IgD-negative memory B cell (primary cell): ENCODE data around the gene ZSCAN20. TPM values are rescaled to one million over a fixed set of nuclear protein-coding genes. Genes with fewer than 3 reads are reported as not detected.

Experiments used
- H3K27ac Mint-ChIP-seq, 3 donors: one replicate each; pipeline ENCODE4 v1.8.0; 2020 to 2022; ENCODE audit warnings: mild to moderate bottlenecking in 3 of 3, mixed read lengths in 3 of 3, moderate library complexity in 1 of 3
- H3K27me3 Mint-ChIP-seq: one replicate; pipeline ENCODE4 v1.8.0; 2021; ENCODE audit warnings: mixed read lengths
- H3K36me3 Mint-ChIP-seq: one replicate; pipeline ENCODE4 v1.8.0; 2020; ENCODE audit warnings: mild to moderate bottlenecking, mixed read lengths
- H3K4me1 Mint-ChIP-seq, 3 donors: one replicate each; pipeline ENCODE4 v1.8.0; 2020 to 2022; ENCODE audit warnings: mixed read lengths in 3 of 3, mild to moderate bottlenecking in 1 of 3
- H3K4me3 Mint-ChIP-seq, 4 donors: one replicate each; pipeline ENCODE4 v1.8.0; 2020 to 2022; ENCODE audit warnings: mild to moderate bottlenecking in 4 of 4, mixed read lengths in 4 of 4, moderate library complexity in 3 of 4
- H3K9me3 Mint-ChIP-seq, 3 donors: one replicate each; pipeline ENCODE4 v1.8.0; 2020 to 2021; ENCODE audit warnings: mixed read lengths in 3 of 3, mild to moderate bottlenecking in 1 of 3
- polyA plus RNA-seq: library from polyadenylated mRNA; unstranded; fragments of 300-500 nt; fragmentation: Illumina TruSeq; gene quantifications from one replicate; pipeline ENCODE4 v1.2.3, GENCODE V29; 2021

Gene ZSCAN20
- 0.45 TPM for polyA plus RNA-seq

DNA sequence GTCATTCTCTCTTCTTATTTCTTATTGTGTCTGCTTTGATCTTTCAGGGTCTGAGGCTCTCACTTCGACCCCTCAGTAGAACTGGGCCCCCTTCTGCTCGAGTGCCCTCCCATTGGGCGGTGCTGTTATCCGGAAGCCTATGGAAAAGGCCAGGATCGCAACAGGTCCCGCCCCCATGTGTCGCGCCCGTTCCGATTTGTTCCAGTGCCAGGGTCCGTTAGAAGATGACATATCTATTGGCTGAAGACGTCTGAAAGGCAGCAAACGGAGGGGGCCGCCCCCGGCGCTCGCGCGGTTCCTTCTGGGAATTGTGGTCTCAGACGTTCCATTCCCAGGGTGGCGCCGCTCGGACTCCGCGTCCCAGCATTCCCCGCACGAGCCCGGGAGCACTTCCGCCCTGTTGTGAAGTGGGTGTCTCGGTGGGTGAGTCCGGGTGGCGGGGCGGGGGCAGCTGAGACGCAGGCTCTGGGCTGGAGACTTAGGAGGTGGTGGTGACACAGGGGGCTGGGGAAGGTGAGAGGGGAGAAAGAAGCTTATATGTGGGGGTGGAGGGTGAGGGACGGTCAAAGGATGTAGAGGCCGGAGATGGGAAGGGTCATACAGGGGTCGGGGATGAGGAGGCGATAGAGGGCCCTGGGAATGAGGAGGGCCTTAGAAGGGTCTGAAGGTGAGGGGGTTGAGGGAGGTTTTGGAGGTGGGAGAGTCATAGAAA is at the start of gene ZSCAN20:
Gene ZSCAN20 (plus strand): TSS at position 377 of the 712 bp plus-strand sequence. CDS start 6,644 bp downstream, outside the sequence.
- Mint-ChIP-seq H3K27ac (peak within 1 kb of the TSS; percentile 3 to 73 (median 7)), H3K4me3 (peak within 1 kb of the TSS; percentile 23 to 98 (median 92)), H3K36me3 (no peaks in the 10 kb centered on the region), H3K27me3 (no peaks in the 10 kb centered on the region), H3K4me1 (peaks cover 13 to 16% (median 14%) of the 10 kb centered on the region in 3 donors), H3K9me3 (no peaks in the 10 kb centered on the region)

DNA sequence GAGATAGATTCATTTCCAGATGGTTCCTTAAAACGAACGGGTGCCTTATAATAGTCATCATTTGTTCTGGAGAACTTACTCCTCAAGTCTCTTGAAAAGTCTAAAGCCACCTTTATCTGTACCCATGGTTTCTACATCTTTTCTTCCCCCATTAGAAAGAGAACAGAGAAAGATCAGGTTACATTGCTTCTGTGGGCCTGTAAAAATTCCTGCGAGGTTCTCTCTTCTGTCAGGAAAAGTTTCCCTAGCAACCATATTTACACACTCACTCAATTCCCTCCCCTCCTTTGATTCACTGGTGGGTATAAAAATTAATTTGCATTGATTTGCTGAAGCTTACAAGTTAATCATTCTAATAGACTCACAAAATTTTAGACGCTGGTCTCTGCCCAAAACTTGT is 48.2 kb upstream of the ZSCAN20 start:
- Mint-ChIP-seq H3K27ac (no peak overlapping the region), H3K9me3 (peaks cover 0 to 1% (median 0%) of the 10 kb centered on the region in 3 donors), H3K4me1 (no peaks in the 10 kb centered on the region), H3K36me3 (peaks cover 1% of the 10 kb centered on the region), H3K4me3 (no peak overlapping the region), H3K27me3 (peaks cover 13% of the 10 kb centered on the region)

DNA sequence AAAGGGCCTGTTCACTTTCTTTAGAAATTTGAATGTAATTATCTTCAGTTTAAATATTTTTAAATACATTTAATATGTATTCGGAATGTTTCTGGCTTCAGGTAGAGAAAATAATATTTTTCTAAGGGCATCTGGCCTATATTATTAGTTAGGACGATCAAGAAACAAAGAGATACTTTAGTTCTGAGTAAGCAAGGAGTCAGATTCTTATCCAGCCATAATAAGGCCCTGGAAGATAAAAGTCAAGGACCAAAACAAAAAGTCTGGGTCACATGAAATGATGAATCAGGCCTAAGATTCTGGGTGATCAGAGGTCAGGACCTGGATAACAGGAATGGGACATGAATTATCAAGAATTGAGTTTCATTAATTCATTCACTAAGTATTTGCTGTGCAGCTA is 47.8 kb upstream of the ZSCAN20 start:
- no peak overlapping the region for H3K27ac Mint-ChIP-seq
- H3K36me3 Mint-ChIP-seq: peaks cover 1% of the 10 kb centered on the region
- peaks cover 0 to 1% (median 0%) of the 10 kb centered on the region in 3 donors for H3K9me3 Mint-ChIP-seq
- H3K4me1 Mint-ChIP-seq: no peaks in the 10 kb centered on the region
- H3K4me3 Mint-ChIP-seq: no peak overlapping the region
- peaks cover 13% of the 10 kb centered on the region for H3K27me3 Mint-ChIP-seq

DNA sequence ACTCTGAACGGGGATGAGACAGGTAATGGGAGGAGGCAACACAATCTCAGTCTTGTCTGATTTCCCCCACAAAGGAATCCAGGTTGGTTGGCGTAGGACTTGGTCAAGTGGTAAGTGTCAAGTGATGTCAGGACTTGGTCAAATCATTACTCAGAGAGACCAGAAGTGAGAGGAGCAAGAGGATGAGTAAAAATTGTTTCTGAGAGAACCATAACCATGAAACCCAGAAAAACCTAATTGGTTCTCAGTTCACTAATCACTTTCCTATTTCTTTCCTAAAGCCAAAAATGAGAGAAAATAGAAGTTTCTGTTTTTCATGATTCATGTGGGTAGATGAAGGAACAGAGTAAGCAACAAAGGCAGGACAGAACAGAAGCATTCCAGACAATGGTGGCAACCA is 46.5 kb upstream of the ZSCAN20 start:
- Mint-ChIP-seq H3K4me3 (no peak overlapping the region), H3K9me3 (peaks cover 0 to 1% (median 0%) of the 10 kb centered on the region in 3 donors), H3K4me1 (no peaks in the 10 kb centered on the region), H3K27me3 (peaks cover 15% of the 10 kb centered on the region), H3K27ac (no peak overlapping the region), H3K36me3 (peaks cover 1% of the 10 kb centered on the region)

DNA sequence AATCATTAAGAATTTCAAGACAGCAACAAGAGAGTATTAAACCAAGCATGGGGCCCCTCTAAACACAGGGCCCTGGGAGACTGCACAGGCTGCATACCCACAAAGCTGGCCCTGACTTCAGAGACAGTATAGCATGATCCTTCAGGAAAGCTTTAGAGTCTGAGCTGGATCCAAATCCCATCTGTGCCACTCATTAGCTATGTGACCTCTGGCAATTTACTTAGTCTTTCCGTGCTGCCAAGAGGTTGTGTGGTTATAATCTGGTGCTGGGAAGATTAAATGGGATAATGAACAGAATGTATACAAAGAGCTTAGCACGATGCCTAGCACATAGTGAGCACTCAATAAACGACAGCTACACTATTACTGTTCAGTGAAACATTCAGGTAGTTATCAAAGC is 45.5 kb upstream of the ZSCAN20 start:
- Mint-ChIP-seq H3K4me3 (no peak overlapping the region), H3K27ac (no peak overlapping the region), H3K36me3 (peaks cover 1% of the 10 kb centered on the region), H3K9me3 (no peaks in the 10 kb centered on the region), H3K27me3 (peaks cover 17% of the 10 kb centered on the region), H3K4me1 (peaks cover 0 to 2% (median 0%) of the 10 kb centered on the region in 3 donors)

DNA sequence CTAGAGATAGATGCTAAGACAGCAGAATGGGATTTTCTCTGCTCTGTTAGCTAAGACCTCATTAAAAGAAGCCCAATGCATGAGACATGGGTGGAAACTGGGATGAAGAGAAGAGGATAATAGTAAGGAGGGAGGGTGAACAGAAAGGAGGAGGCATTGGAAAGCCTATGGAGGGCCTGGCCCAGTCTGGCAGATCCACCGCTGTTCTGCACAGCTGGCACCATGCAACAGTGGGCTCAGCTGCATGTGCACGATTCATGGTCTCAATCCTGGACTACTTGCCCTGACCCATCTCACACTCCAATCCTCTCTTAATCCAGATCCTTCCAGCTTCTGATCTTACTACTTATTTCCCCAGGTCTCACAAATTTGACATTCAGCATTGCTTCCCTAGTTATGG is 43.8 kb upstream of the ZSCAN20 start:
- Mint-ChIP-seq H3K4me1 (peaks cover 0 to 2% (median 0%) of the 10 kb centered on the region in 3 donors), H3K4me3 (no peak overlapping the region), H3K27me3 (peaks cover 12% of the 10 kb centered on the region), H3K9me3 (no peaks in the 10 kb centered on the region), H3K36me3 (no peaks in the 10 kb centered on the region), H3K27ac (no peak overlapping the region)

DNA sequence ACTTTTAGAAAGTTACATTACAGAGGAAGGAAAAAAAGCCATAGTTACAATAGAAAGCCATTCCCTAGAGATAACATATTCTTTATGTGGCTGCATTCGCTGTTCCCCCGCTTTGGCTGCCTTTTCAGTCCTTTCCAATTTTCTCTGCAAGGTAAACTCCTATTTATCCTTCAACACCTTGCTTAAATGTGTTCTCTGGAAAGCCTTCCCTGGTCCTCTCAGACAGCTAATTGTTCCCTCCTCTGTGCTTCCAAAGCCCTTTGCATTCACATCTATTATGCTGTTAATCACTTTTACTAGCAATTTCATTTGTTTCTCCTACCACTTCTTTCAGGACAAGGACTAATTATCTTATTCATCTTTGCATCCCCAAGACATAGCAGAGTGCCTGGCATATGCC is 43.1 kb upstream of the ZSCAN20 start:
- peaks cover 0 to 2% (median 0%) of the 10 kb centered on the region in 3 donors for H3K4me1 Mint-ChIP-seq
- no peaks in the 10 kb centered on the region for H3K36me3 Mint-ChIP-seq
- peaks cover 11% of the 10 kb centered on the region for H3K27me3 Mint-ChIP-seq
- H3K27ac Mint-ChIP-seq: no peak overlapping the region
- no peak overlapping the region for H3K4me3 Mint-ChIP-seq
- H3K9me3 Mint-ChIP-seq: no peaks in the 10 kb centered on the region

DNA sequence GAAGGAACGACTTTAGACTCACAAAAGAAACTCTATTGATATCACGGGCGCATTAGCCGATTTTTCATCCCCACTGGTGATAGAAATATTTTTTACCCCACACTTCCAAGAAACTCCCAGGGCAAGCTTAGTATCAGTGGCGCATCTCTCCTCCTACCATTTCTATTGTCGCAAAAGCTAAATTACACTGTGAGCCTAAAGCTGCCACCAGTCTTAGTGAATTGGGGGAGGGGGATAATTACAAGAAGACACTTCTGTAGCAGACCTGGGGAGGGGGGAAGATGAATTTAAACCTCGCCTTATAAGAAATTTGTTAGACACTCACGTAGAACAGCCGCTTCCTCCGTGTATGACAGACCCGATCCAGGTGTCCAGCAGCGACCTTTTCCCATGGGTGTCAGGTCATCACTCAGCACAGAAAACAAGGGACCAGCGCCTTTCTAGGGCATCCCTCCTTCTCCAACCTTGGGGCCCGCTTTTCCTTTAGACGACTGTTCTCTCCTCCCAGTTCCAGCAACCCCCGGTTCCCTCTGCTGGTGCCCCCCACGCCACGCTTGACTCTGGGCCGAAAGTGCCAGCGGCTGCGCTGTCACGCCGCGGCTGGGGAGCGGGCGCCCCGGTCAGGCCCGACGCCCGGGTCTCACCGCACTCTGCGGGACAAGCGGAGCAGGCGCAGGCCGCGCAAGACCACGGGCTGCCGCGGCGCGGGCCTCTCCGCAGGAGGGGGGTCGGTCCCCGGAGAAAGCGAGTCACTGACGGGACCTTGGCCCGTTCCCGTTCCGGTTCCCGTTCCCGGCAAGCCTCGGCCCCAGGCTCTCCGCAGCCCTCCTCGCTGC is 42.4 kb upstream of the ZSCAN20 start:
- Mint-ChIP-seq H3K36me3 (no peaks in the 10 kb centered on the region), H3K4me1 (peaks cover 0 to 2% (median 0%) of the 10 kb centered on the region in 3 donors)

DNA sequence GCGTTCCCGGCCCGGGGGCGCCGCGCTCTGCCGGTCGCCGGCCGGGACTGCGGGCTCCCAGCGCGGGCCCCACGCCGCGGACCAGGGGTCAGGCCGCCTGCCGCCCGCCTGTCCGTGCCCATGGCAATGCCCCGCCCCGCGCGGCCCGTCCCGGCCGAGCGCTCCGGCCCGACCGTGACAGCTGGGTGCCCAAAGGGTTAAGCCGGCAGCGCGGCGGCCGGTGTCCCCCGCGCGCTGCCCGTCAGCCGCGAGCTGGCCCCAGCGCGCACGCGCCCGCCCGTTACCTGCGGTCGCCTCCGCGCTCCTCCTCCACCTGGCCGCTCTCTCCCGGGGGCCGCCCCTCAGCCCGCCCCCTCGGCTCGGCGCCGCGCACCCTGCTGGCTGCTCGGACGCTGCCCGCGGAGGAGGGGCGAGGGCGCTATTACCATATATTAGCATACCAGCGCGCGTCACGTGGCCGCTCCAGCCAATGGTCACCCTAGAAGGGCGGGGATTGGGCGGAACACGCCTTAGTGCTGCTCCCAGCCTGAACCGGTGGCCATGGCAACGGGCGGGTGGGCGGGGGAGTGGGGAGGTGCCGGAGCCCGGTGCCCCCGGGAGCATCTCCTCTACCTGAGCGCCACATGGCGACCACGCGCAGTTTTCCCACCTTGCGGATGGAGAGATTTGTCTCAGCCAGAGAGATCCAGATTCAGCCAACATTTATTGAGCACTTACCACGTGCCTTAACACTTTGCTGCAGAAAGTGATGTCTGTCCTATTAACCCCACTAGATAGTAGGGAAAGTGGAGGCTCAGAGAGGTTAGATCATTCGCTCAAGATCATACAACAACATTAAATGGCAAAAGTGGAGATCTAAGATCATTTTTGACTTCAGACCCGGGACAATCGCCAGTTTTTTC is 41.5 kb upstream of the ZSCAN20 start, which contains the start of gene PHC2:
Gene PHC2 (minus strand): TSS at position 404 of the 902 bp plus-strand sequence. CDS start 55,556 bp downstream, outside the sequence.
- Mint-ChIP-seq H3K27ac (peak within 1 kb of the TSS in 2 of 3 donors; percentile 16 to 31), H3K27me3 (peaks cover 6% of the 10 kb centered on the region), H3K4me3 (peak within 1 kb of the TSS; percentile 44 to 88 (median 76)), H3K9me3 (no peaks in the 10 kb centered on the region), H3K36me3 (no peaks in the 10 kb centered on the region), H3K4me1 (peaks cover 0 to 2% (median 0%) of the 10 kb centered on the region in 3 donors)

More for the DNA sequence above, 42.4 kb upstream of the ZSCAN20 start:
- Mint-ChIP-seq H3K9me3 (no peaks in the 10 kb centered on the region), H3K27me3 (peaks cover 11% of the 10 kb centered on the region), H3K4me3 (peak overlapping the region in 1 of 4 donors; percentile 63), H3K27ac (no peak overlapping the region)

DNA sequence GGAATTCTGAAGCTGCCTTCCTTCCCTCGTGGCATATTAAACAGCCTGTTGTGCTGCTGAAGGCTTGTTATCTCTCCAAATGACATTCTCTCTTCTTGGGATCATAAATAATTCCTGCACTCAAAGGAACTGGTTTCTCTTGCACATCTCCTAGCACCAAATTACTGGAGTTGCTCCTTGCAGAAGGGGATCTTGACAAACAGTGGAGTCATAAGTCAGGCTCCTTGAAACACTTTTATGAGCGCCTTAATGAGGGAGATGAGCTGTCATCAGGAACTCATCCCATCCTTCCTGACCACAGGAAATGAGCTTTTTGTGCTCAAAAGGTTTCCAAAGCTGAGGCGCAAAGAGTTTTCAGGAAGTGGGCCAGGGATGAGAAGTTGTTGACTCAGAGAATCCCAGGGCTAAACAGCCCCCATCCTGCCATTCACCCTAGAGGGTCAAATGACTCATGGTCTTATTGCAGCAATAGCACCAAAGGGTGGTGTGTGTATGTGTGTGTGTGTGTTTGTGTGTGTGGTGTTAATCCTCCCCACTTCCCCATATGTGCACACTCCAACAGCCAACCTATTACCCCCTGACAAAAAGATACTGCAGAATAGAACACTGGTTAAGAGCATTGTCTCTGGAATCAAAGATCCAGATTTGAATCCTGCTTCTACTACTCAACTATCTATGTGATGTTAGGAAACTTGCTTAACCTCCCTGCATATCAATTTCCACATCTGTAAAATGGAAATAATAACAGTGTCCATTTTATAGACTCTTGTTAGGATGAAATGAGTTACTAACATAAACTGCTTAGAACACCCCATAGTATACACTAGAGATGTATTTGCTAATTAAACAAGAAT is 38.7 kb upstream of the ZSCAN20 start:
- Mint-ChIP-seq H3K4me1 (peaks cover 0 to 2% (median 0%) of the 10 kb centered on the region in 3 donors), H3K27me3 (peaks cover 5% of the 10 kb centered on the region), H3K4me3 (no peak overlapping the region), H3K27ac (no peak overlapping the region), H3K9me3 (no peaks in the 10 kb centered on the region), H3K36me3 (peaks cover 2% of the 10 kb centered on the region)

DNA sequence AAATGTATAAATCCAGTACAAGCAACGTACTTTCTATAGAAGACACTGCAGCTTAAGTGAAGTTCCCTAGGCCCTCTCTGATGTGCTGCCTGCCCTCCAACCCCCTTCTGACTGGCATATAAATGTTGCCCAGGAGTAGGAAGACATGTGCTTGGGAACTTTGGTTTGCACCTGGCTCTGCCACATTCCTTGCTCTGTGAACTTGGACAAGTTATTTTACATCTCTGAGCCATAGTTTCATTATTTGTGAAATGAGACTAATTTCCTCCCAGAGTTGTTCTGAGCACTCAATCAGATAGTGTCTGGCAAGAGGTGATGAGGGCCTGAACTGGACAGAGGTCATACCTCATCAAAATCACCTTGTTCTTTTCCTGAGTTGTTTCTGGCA is 38.1 kb upstream of the ZSCAN20 start:
- no peak overlapping the region for H3K27ac Mint-ChIP-seq
- no peak overlapping the region for H3K4me3 Mint-ChIP-seq
- no peaks in the 10 kb centered on the region for H3K9me3 Mint-ChIP-seq
- peaks cover 8% of the 10 kb centered on the region for H3K27me3 Mint-ChIP-seq
- H3K4me1 Mint-ChIP-seq: peaks cover 0 to 2% (median 0%) of the 10 kb centered on the region in 3 donors
- peaks cover 2% of the 10 kb centered on the region for H3K36me3 Mint-ChIP-seq

DNA sequence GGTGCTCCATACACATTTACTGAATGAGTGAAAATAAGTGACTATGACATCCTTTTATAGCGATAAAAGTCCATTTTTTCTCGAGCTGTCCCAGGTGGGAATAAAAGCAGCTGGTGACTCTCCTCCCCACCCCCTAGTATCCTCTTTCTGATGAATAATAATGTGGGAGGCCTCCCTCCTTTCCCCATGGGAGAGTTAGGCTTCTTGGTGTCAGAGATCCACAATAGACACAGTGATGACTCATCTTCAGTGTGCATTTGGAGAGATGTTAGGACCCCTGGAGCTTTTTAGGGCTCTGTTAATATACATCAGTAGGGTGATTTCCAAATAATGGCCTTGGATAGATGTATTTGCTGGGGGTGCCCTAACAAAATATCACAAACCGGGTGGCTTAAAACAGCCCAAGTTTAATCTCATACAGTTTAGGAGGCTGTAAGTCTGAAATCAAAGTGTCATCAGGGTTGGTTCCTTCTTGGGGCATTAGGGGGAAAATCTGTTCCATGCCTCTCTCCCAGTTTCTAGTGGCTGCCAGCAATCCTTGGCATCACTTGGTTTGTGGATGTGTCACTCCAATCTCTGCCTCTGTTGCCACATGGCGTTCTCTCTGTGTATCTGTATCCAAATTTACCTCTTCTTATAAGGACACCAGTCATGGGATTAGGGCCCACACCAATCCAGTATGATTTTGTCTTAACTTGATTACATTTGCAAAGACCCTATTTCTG is 37.2 kb upstream of the ZSCAN20 start:
- peaks cover 2% of the 10 kb centered on the region for H3K36me3 Mint-ChIP-seq
- no peak overlapping the region for H3K4me3 Mint-ChIP-seq

DNA sequence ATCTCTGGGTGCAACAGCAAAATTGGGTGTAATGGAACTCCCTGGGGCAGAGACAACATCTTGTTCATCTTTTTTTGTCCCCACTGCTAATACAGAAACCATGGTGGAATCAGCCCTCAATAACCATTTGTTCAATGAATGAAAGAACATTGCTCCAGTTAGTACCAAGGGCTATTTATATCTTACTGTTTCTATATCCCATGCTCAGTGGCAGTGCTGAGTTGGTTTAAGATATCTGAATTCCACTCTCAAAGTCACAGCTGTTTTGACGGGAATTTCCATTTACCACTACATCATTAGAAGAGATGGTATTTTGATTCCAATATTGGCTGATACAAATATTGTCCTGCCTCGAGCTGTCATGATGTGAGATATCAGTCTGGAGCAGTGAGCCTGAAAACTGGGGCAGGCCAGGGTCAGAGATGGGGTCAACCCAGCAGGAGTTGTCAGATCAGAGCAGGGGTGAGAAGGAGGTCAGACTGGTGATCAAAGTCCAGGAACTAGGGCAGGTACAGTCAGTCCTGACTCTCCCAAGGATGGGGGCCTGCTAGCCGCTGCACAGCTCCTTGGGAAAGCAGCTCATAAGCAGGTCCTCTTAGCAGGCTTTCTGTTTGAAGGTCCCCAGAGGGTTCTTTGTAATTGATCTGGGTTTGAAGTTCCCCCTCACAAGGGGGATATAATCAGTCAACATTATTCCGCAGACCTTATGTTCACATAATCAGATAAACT is 35.7 kb upstream of the ZSCAN20 start:
- Mint-ChIP-seq H3K36me3 (peaks cover 2% of the 10 kb centered on the region), H3K4me3 (no peak overlapping the region), H3K4me1 (no peaks in the 10 kb centered on the region), H3K27me3 (peaks cover 16% of the 10 kb centered on the region), H3K27ac (no peak overlapping the region), H3K9me3 (no peaks in the 10 kb centered on the region)

More for the DNA sequence above, 37.2 kb upstream of the ZSCAN20 start:
- no peaks in the 10 kb centered on the region for H3K9me3 Mint-ChIP-seq
- peaks cover 0 to 2% (median 0%) of the 10 kb centered on the region in 3 donors for H3K4me1 Mint-ChIP-seq
- H3K27me3 Mint-ChIP-seq: peaks cover 14% of the 10 kb centered on the region
- no peak overlapping the region for H3K27ac Mint-ChIP-seq
